GM21423 (cell line): ENCODE results near the gene C1S.
"Not testable (repeated sequence)": the region's sequence is repeated elsewhere in the genome, so short reads cannot be mapped to it uniquely, and the experiment has no call there.

Experiments used
- ATAC-seq: cut with Tn5 transposase; IDR thresholded peaks from one replicate; pipeline ENCODE4 v1.9.1; 2021; ENCODE audit warnings: mild to moderate bottlenecking, moderate library complexity; ENCODE audit not compliant: unreplicated experiment

The C1S gene

GRCh38 chr12:7101047-7101693 is 40.7 kb downstream of the C1S start:
- no peak for ATAC-seq

GRCh38 chr12:7101694-7102131 is 41.2 kb downstream of the C1S start:
- ATAC-seq = no peak

- no peak for ATAC-seq
Observed at GRCh38 chr12:7102582-7102981, 42.1 kb downstream of the C1S start.

GRCh38 chr12:7103837-7104584 is 43.5 kb downstream of the C1S start:
- no peak for ATAC-seq

- ATAC-seq = no peak
Observed at GRCh38 chr12:7106082-7106481, 45.6 kb downstream of the C1S start.

- ATAC-seq = not testable (repeated sequence)
Observed at GRCh38 chr12:7107181-7107580, 46.7 kb downstream of the C1S start.

- ATAC-seq = no peak
Observed at GRCh38 chr12:7107636-7108002, 47.1 kb downstream of the C1S start.

GRCh38 chr12:7108003-7108795 is 47.7 kb downstream of the C1S start:
- peak; percentile 86 for ATAC-seq

- no peak for ATAC-seq
Observed at GRCh38 chr12:7108796-7109571, 48.5 kb downstream of the C1S start, which contains the start of gene C1RL. TSS of gene C1RL (minus strand) at chr12:7109214. CDS start at chr12:7109180, 34 bp downstream.

- no peak for ATAC-seq
Observed at GRCh38 chr12:7109572-7109920, 49.0 kb downstream of the C1S start.

- ATAC-seq = no peak
Observed at GRCh38 chr12:7110661-7111060, 50.1 kb downstream of the C1S start.

GRCh38 chr12:7112041-7112440 is 51.5 kb downstream of the C1S start:
- no peak for ATAC-seq

- no peak for ATAC-seq
Observed at GRCh38 chr12:7113389-7113871, 52.9 kb downstream of the C1S start.

GRCh38 chr12:7114008-7114407 is 53.5 kb downstream of the C1S start:
- no peak for ATAC-seq

GRCh38 chr12:7114851-7115250 is 54.3 kb downstream of the C1S start:
- ATAC-seq = no peak

GRCh38 chr12:7116196-7116595 is 55.7 kb downstream of the C1S start:
- no peak for ATAC-seq

GRCh38 chr12:7116916-7117315 is 56.4 kb downstream of the C1S start:
- no peak for ATAC-seq

GRCh38 chr12:7117670-7118069 is 57.2 kb downstream of the C1S start:
- ATAC-seq = no peak

GRCh38 chr12:7118881-7119280 is 58.4 kb downstream of the C1S start:
- no peak for ATAC-seq

GRCh38 chr12:7120166-7120565 is 59.6 kb downstream of the C1S start:
- no peak for ATAC-seq
